ENCODE measurements around the gene HOXC5.

HOXC5 gene

GRCh38 chr12:53991077-53991460 is 41.8 kb upstream of the HOXC5 start:
- no peak for TF ChIP-seq CTCF (IDR thresholded peaks at IDR 0.05; ENCODE audit: borderline replicate concordance, control extremely low read depth, extremely low read depth, insufficient read depth, missing control alignments)
- DNase-seq (ENCODE audit: low spot score) = no peak
- in situ Hi-C loops (cut with MboI; ENCODE audit: low sequenced_read_pairs, unreplicated experiment) = no loop called here

GRCh38 chr12:53992377-53992889 is 40.4 kb upstream of the HOXC5 start:
- in situ Hi-C loops (cut with MboI; ENCODE audit: low sequenced_read_pairs, unreplicated experiment) = no loop called here
- no peak for DNase-seq (ENCODE audit: low spot score)
- no peak for TF ChIP-seq CTCF (IDR thresholded peaks at IDR 0.05; ENCODE audit: borderline replicate concordance, control extremely low read depth, extremely low read depth, insufficient read depth, missing control alignments)

GRCh38 chr12:53993162-53994008 is 39.5 kb upstream of the HOXC5 start:
- TF ChIP-seq CTCF (IDR thresholded peaks at IDR 0.05; ENCODE audit: borderline replicate concordance, control extremely low read depth, extremely low read depth, insufficient read depth, missing control alignments) = no peak
- no peak for DNase-seq (ENCODE audit: low spot score)
- in situ Hi-C loops (cut with MboI; ENCODE audit: low sequenced_read_pairs, unreplicated experiment) = no loop called here

- TF ChIP-seq CTCF (IDR thresholded peaks at IDR 0.05; ENCODE audit: borderline replicate concordance, control extremely low read depth, extremely low read depth, insufficient read depth, missing control alignments) = no peak
- in situ Hi-C loops (cut with MboI; ENCODE audit: low sequenced_read_pairs, unreplicated experiment) = no loop called here
- DNase-seq (ENCODE audit: low spot score) = no peak
Observed at GRCh38 chr12:53994009-53994263, 38.9 kb upstream of the HOXC5 start.

- no peak for DNase-seq (ENCODE audit: low spot score)
- no peak for TF ChIP-seq CTCF (IDR thresholded peaks at IDR 0.05; ENCODE audit: borderline replicate concordance, control extremely low read depth, extremely low read depth, insufficient read depth, missing control alignments)
- in situ Hi-C loops (cut with MboI; ENCODE audit: low sequenced_read_pairs, unreplicated experiment) = no loop called here
Observed at GRCh38 chr12:53994264-53995001, 38.4 kb upstream of the HOXC5 start.

GRCh38 chr12:53995002-53995377 is 37.9 kb upstream of the HOXC5 start:
- DNase-seq (ENCODE audit: low spot score) = no peak
- no peak for TF ChIP-seq CTCF (IDR thresholded peaks at IDR 0.05; ENCODE audit: borderline replicate concordance, control extremely low read depth, extremely low read depth, insufficient read depth, missing control alignments)
- in situ Hi-C loops (cut with MboI; ENCODE audit: low sequenced_read_pairs, unreplicated experiment) = no loop called here
